HEK293T (cell line): Measurements from ENCODE around the gene DRC1.

Experiments used
- ARNT ChIP-seq: fragments of 450-650 bp; IDR thresholded peaks from 2 replicates; pipeline ENCODE4 v1.6.1; 2017; ENCODE audit warnings: mild to moderate bottlenecking
- BHLHE40 ChIP-seq: fragments of 450-650 bp; IDR thresholded peaks from 2 replicates; pipeline ENCODE4 v1.6.1; 2016; ENCODE audit warnings: mild to moderate bottlenecking, moderate library complexity, borderline replicate concordance
- ELF4 ChIP-seq: fragments of 450-650 bp; IDR thresholded peaks from 2 replicates; pipeline ENCODE4 v1.6.1; 2017; ENCODE audit warnings: antibody characterized with exemption
- FOXK2 ChIP-seq: fragments of 450-650 bp; IDR thresholded peaks from 2 replicates; pipeline ENCODE4 v1.6.1; 2016; ENCODE audit warnings: mild to moderate bottlenecking
- FOXM1 ChIP-seq: fragments of 450-650 bp; IDR thresholded peaks from 2 replicates; pipeline ENCODE4 v1.6.1; 2017; ENCODE audit warnings: mild to moderate bottlenecking, borderline replicate concordance
- L3MBTL2 ChIP-seq: fragments of 450-650 bp; conservative IDR thresholded peaks from 2 replicates; pipeline ENCODE4 v1.6.1; 2016; ENCODE audit warnings: mild to moderate bottlenecking
- LEF1 ChIP-seq: fragments of 450-650 bp; IDR thresholded peaks from 2 replicates; pipeline ENCODE4 v1.6.1; 2017; ENCODE audit warnings: mild to moderate bottlenecking, borderline replicate concordance
- NFRKB ChIP-seq: fragments of 450-650 bp; IDR thresholded peaks from 2 replicates; pipeline ENCODE4 v1.6.1; 2016; ENCODE audit warnings: mild to moderate bottlenecking, moderate library complexity
- SP1 ChIP-seq: fragments of 450-650 bp; IDR thresholded peaks from 2 replicates; pipeline ENCODE4 v1.6.1; 2017
- SUZ12 ChIP-seq: fragments of 450-650 bp; IDR thresholded peaks from 2 replicates; pipeline ENCODE4 v1.6.1; 2016; ENCODE audit warnings: mild to moderate bottlenecking
- ZNF384 ChIP-seq: fragments of 450-650 bp; IDR thresholded peaks from 2 replicates; pipeline ENCODE4 v1.6.1; 2016

DNA sequence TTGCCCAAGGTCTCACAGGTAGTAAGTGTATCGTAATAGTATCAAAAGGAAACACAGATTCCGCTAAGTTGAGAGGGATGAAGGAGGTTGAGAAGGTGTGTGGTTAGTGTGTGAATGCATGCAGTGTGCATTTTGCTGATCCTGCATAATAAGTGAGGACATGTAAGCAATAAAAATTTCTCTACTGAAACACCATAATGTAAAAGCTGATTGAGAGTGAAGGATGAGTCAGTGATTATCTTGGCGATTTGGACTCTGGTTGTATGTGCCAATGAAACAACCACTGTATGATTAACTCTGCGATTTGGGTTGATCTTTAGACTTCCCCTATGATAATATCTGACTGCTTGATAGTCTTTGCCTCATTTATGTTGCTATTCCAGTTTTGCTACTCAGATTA lies 38.4 kb upstream of the DRC1 start:
- TF ChIP-seq SP1 = no peak
- TF ChIP-seq L3MBTL2 = no peak
- TF ChIP-seq ARNT = no peak
- no peak for TF ChIP-seq ZNF384
- TF ChIP-seq SUZ12 = no peak
- no peak for TF ChIP-seq FOXK2
- no peak for TF ChIP-seq FOXM1
- TF ChIP-seq LEF1 = no peak
- TF ChIP-seq NFRKB = no peak
- no peak for TF ChIP-seq BHLHE40
- no peak for TF ChIP-seq ELF4
